Measurements from ENCODE around the gene DLG3.

- TF ChIP-seq NFYA (IDR thresholded peaks at IDR 0.05; ENCODE audit: borderline replicate concordance, low read depth, low read length), result no peak
- no peak for TF ChIP-seq POLR2AphosphoS5 (IDR thresholded peaks at IDR 0.05; ENCODE audit: low read length)
- TF ChIP-seq CBX3 (IDR thresholded peaks at IDR 0.05; ENCODE audit: borderline replicate concordance, low read depth), result no peak
- TF ChIP-seq, protein P1, sequence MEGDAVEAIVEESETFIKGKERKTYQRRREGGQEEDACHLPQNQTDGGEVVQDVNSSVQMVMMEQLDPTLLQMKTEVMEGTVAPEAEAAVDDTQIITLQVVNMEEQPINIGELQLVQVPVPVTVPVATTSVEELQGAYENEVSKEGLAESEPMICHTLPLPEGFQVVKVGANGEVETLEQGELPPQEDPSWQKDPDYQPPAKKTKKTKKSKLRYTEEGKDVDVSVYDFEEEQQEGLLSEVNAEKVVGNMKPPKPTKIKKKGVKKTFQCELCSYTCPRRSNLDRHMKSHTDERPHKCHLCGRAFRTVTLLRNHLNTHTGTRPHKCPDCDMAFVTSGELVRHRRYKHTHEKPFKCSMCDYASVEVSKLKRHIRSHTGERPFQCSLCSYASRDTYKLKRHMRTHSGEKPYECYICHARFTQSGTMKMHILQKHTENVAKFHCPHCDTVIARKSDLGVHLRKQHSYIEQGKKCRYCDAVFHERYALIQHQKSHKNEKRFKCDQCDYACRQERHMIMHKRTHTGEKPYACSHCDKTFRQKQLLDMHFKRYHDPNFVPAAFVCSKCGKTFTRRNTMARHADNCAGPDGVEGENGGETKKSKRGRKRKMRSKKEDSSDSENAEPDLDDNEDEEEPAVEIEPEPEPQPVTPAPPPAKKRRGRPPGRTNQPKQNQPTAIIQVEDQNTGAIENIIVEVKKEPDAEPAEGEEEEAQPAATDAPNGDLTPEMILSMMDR (IDR thresholded peaks at IDR 0.05 in 2 of 3, conservative IDR thresholded peaks at IDR 0.05 in 1 of 3; ENCODE audit: control insufficient read depth in 2 of 3, extremely low read depth in 1 of 3, insufficient read depth in 1 of 3, low read depth in 3 of 3, low read length in 3 of 3), result no peak
- no peak for TF ChIP-seq SRF (IDR thresholded peaks at IDR 0.05; ENCODE audit: low read depth in 2 of 2, low read length in 2 of 2)
- TF ChIP-seq DPF2 (IDR thresholded peaks at IDR 0.05), result no peak
- TF ChIP-seq RCOR1 (conservative IDR thresholded peaks at IDR 0.05; ENCODE audit: low read depth, low read length), result no peak
- TF ChIP-seq, protein P2, sequence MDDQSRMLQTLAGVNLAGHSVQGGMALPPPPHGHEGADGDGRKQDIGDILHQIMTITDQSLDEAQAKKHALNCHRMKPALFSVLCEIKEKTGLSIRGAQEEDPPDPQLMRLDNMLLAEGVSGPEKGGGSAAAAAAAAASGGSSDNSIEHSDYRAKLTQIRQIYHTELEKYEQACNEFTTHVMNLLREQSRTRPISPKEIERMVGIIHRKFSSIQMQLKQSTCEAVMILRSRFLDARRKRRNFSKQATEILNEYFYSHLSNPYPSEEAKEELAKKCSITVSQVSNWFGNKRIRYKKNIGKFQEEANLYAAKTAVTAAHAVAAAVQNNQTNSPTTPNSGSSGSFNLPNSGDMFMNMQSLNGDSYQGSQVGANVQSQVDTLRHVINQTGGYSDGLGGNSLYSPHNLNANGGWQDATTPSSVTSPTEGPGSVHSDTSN (IDR thresholded peaks at IDR 0.05; ENCODE audit: insufficient replicate concordance, low read depth, low read length), result no peak
- TF ChIP-seq SIN3A (IDR thresholded peaks at IDR 0.05; ENCODE audit: low read depth, low read length), result no peak
- no peak for TF ChIP-seq YY1 (IDR thresholded peaks at IDR 0.05; ENCODE audit: low read depth, low read length)
- no peak for TF ChIP-seq EP300 (IDR thresholded peaks at IDR 0.05; ENCODE audit: borderline replicate concordance in 1 of 2, control insufficient read depth in 1 of 2, low read depth in 2 of 2, low read length in 2 of 2)
Observed at GRCh38 chrX:70410921-70411320, 33.7 kb upstream of the DLG3 start.
